H1 (cell line): ENCODE measurements around the gene CLIC3. TPM values are rescaled to one million over a fixed set of nuclear protein-coding genes. Genes with fewer than 3 reads are reported as not detected.

Source experiments
- CTCF ChIA-PET: fragments of 300-600 bp; sonication (Branson Sonifier 250); formaldehyde crosslinking; loops from one replicate; lab custom pipeline; 2021; ENCODE audit not compliant: partially characterized antibody; lab: Charles Lee
- POLR2A ChIA-PET: fragments of 300-600 bp; sonication (Branson Sonifier 250); formaldehyde crosslinking; loops from one replicate; lab custom pipeline; 2021; ENCODE audit warnings: inconsistent platforms; ENCODE audit not compliant: partially characterized antibody; lab: Charles Lee
- DNase-seq, 2 experiments: peaks; one replicate each; pipeline versions ENCODE4 v3.0.0 to v3.0.0-alpha.2; 2010 to 2022; ENCODE audit warnings: low spot score in 2 of 2, low read depth in 1 of 2, mixed read lengths in 1 of 2
- FAIRE-seq: peaks from 2 replicates; lab custom pipeline; 2011; peaks lifted over from hg19 to GRCh38; lab: Jason Lieb, UNC
- H2AFZ ChIP-seq: 2 replicates; pipeline ENCODE4 v1.8.1; 2012; ENCODE audit warnings: low read length, inconsistent platforms
- H2AK5ac ChIP-seq: 2 replicates; pipeline ENCODE4 v1.6.1; 2013; ENCODE audit warnings: low read depth, low read length
- H2BK120ac ChIP-seq: replicated peaks from 2 replicates; pipeline ENCODE3; 2013; ENCODE audit warnings: low read depth, low read length, inconsistent platforms
- H2BK12ac ChIP-seq: 2 replicates; pipeline ENCODE4 v1.6.1; 2013; ENCODE audit warnings: low read depth, low read length
- H2BK15ac ChIP-seq: 2 replicates; pipeline ENCODE4 v1.6.1; 2013; ENCODE audit warnings: low read length
- H2BK20ac ChIP-seq: 2 replicates; pipeline ENCODE4 v1.6.1; 2013; ENCODE audit warnings: low read length
- H2BK5ac ChIP-seq: 2 replicates; pipeline ENCODE4 v1.6.1; 2013; ENCODE audit warnings: low read depth, low read length
- H3K14ac ChIP-seq: 2 replicates; pipeline ENCODE4 v1.6.1; 2013; ENCODE audit warnings: inconsistent platforms; ENCODE audit not compliant: insufficient read length
- H3K18ac ChIP-seq: 2 replicates; pipeline ENCODE4 v1.6.1; 2013; ENCODE audit warnings: low read length; ENCODE audit errors: extremely low read depth
- H3K23ac ChIP-seq: 2 replicates; pipeline ENCODE4 v1.6.1; 2013; ENCODE audit warnings: inconsistent platforms; ENCODE audit not compliant: insufficient read length
- H3K23me2 ChIP-seq: 2 replicates; pipeline ENCODE4 v1.6.1; 2013; ENCODE audit warnings: low read depth, low read length
- H3K27ac ChIP-seq: 2 replicates; pipeline ENCODE4 v1.6.1; 2011; ENCODE audit warnings: low read depth, low read length, inconsistent platforms
- H3K27me3 ChIP-seq, 4 experiments: replicated peaks in 1 of 4; 1 replicate in 1 of 4; 2 replicates in 3 of 4; pipeline versions ENCODE4 v1.6.1 to v1.8.1; 2011 to 2013; ENCODE audit warnings: low read length in 3 of 4, mild to moderate bottlenecking in 3 of 4, inconsistent platforms in 2 of 4, mixed read lengths in 2 of 4, moderate library complexity in 1 of 4; ENCODE audit not compliant: control insufficient read depth in 3 of 4, insufficient read depth in 3 of 4; ENCODE audit errors: extremely low read depth in 1 of 4
- H3K36me3 ChIP-seq, 4 experiments: 2 replicates each; pipeline versions ENCODE4 v1.6.1 to v1.8.1; 2011 to 2013; ENCODE audit warnings: mild to moderate bottlenecking in 4 of 4, low read length in 3 of 4, moderate library complexity in 2 of 4, control low read depth in 1 of 4, inconsistent platforms in 1 of 4; ENCODE audit not compliant: insufficient read depth in 4 of 4, control insufficient read depth in 2 of 4
- H3K4ac ChIP-seq: replicated peaks from 2 replicates; pipeline ENCODE3; 2013; ENCODE audit warnings: low read length, low read depth, mixed read lengths, inconsistent platforms; ENCODE audit not compliant: insufficient read length
- H3K4me1 ChIP-seq, 4 experiments: replicated peaks in 1 of 4; 1 replicate in 1 of 4; 2 replicates in 3 of 4; pipeline versions ENCODE4 v1.6.1 to v1.8.1; 2011 to 2013; ENCODE audit warnings: low read length in 3 of 4, inconsistent platforms in 2 of 4, mixed read lengths in 1 of 4; ENCODE audit not compliant: insufficient read depth in 4 of 4, control insufficient read depth in 3 of 4
- H3K4me2 ChIP-seq, 2 experiments: 2 replicates each; pipeline versions ENCODE4 v1.6.1 to v1.8.1; 2011 to 2013; ENCODE audit warnings: low read depth in 2 of 2, low read length in 2 of 2, control low read depth in 1 of 2, inconsistent platforms in 1 of 2, mild to moderate bottlenecking in 1 of 2; ENCODE audit not compliant: insufficient read depth in 1 of 2
- H3K4me3 ChIP-seq, 4 experiments: fragments of 200-600, 300-600 bp in 1 of 4; sonication (generic), shearing (Covaris generic), sonication (Bioruptor Twin) in 1 of 4; 2 replicates each; pipeline versions ENCODE4 v1.5.1 to v1.8.1; 2011 to 2016; ENCODE audit warnings: low read length in 4 of 4, low read depth in 3 of 4, control low read depth in 2 of 4, inconsistent platforms in 2 of 4, mild to moderate bottlenecking in 2 of 4, mixed read lengths in 1 of 4, moderate library complexity in 1 of 4; ENCODE audit not compliant: insufficient read depth in 2 of 4; ENCODE audit errors: extremely low read depth in 1 of 4
- H3K56ac ChIP-seq: replicated peaks from 2 replicates; pipeline ENCODE3; 2013; ENCODE audit warnings: low read depth, mild to moderate bottlenecking, mixed read lengths, low read length, inconsistent platforms; ENCODE audit not compliant: insufficient read length
- H3K79me1 ChIP-seq: 2 replicates; pipeline ENCODE4 v1.6.1; 2013; ENCODE audit warnings: low read depth, low read length, control low read depth
- H3K79me2 ChIP-seq, 2 experiments: 2 replicates each; pipeline versions ENCODE4 v1.6.1 to v1.8.1; 2012 to 2013; ENCODE audit warnings: low read length in 2 of 2, mild to moderate bottlenecking in 2 of 2, inconsistent platforms in 1 of 2; ENCODE audit not compliant: insufficient read depth in 2 of 2, control insufficient read depth in 1 of 2
- H3K9ac ChIP-seq, 4 experiments: replicated peaks in 1 of 4; 1 replicate in 1 of 4; 2 replicates in 3 of 4; pipeline versions ENCODE4 v1.6.1 to v1.8.1; 2011 to 2013; ENCODE audit warnings: low read depth in 3 of 4, low read length in 3 of 4, control low read depth in 2 of 4, mild to moderate bottlenecking in 2 of 4, moderate library complexity in 2 of 4, inconsistent platforms in 1 of 4; ENCODE audit errors: extremely low read depth in 1 of 4
- H3K9me3 ChIP-seq, 2 experiments: 2 replicates each; pipeline versions ENCODE4 v1.6.1 to v1.8.1; 2012 to 2013; ENCODE audit warnings: mild to moderate bottlenecking in 2 of 2, moderate library complexity in 2 of 2, control low read depth in 1 of 2, inconsistent platforms in 1 of 2, low read depth in 1 of 2, low read length in 1 of 2, mixed read lengths in 1 of 2; ENCODE audit not compliant: insufficient read depth in 2 of 2
- H4K20me1 ChIP-seq, 2 experiments: replicated peaks in 1 of 2; 2 replicates each; pipeline versions ENCODE3 to v1.8.1; 2011 to 2013; ENCODE audit warnings: inconsistent platforms in 2 of 2, low read length in 2 of 2, mild to moderate bottlenecking in 1 of 2; ENCODE audit not compliant: insufficient read depth in 2 of 2, control insufficient read depth in 1 of 2
- H4K5ac ChIP-seq: 2 replicates; pipeline ENCODE4 v1.6.1; 2013; ENCODE audit warnings: low read length, low read depth, mixed read lengths, inconsistent platforms; ENCODE audit not compliant: insufficient read length
- H4K8ac ChIP-seq: 2 replicates; pipeline ENCODE4 v1.8.0; 2013; ENCODE audit warnings: mild to moderate bottlenecking, moderate library complexity, low read length, inconsistent platforms; ENCODE audit not compliant: insufficient read depth; ENCODE audit errors: extremely low read depth
- H4K91ac ChIP-seq: replicated peaks from 2 replicates; pipeline ENCODE3; 2013; ENCODE audit warnings: low read length, mixed read lengths, inconsistent platforms; ENCODE audit not compliant: insufficient read length
- CHD1 ChIP-seq: IDR thresholded peaks from 2 replicates; pipeline ENCODE4 v1.6.1; 2012; ENCODE audit warnings: low read depth, low read length, improper control_type of control experiment
- CTCF ChIP-seq, 3 experiments: IDR thresholded peaks; 1 replicate in 2 of 3; 2 replicates in 1 of 3; pipeline versions ENCODE4 v1.5.1 to v1.6.1; 2011; ENCODE audit warnings: low read length in 3 of 3, mild to moderate bottlenecking in 3 of 3, inconsistent platforms in 2 of 3, low read depth in 1 of 3, moderate library complexity in 1 of 3; ENCODE audit not compliant: insufficient read depth in 1 of 3; ENCODE audit errors: control extremely low read depth in 1 of 3
- EGR1 ChIP-seq: IDR thresholded peaks from 2 replicates; pipeline ENCODE4 v1.6.1; 2011; ENCODE audit warnings: low read depth, low read length, borderline replicate concordance
- EZH2 ChIP-seq: fragments of 200-600 bp; sonication (generic); IDR thresholded peaks from 2 replicates; pipeline ENCODE4 v1.7.1; 2012; ENCODE audit warnings: low read depth, mild to moderate bottlenecking, moderate library complexity, low read length, inconsistent platforms; ENCODE audit not compliant: severe bottlenecking
- HDAC2 ChIP-seq, 2 experiments: fragments of 300-600 bp in 1 of 2; sonication (generic) in 1 of 2; IDR thresholded peaks; 2 replicates each; pipeline ENCODE4 v1.6.1; 2011 to 2012; ENCODE audit warnings: low read depth in 2 of 2, low read length in 2 of 2, mild to moderate bottlenecking in 2 of 2, moderate library complexity in 2 of 2, borderline replicate concordance in 1 of 2, inconsistent platforms in 1 of 2
- JUN ChIP-seq: IDR thresholded peaks from 2 replicates; pipeline ENCODE4 v1.6.1; 2011; ENCODE audit warnings: low read depth, mild to moderate bottlenecking, improper control_type of control experiment, low read length
- JUND ChIP-seq: IDR thresholded peaks from 2 replicates; pipeline ENCODE4 v1.6.1; 2011; ENCODE audit warnings: mild to moderate bottlenecking, improper control_type of control experiment, low read length
- POLR2A ChIP-seq, 2 experiments: IDR thresholded peaks; 1 replicate in 1 of 2; 2 replicates in 1 of 2; pipeline ENCODE4 v1.6.1; 2011; ENCODE audit warnings: low read depth in 2 of 2, low read length in 2 of 2, mild to moderate bottlenecking in 2 of 2; ENCODE audit errors: control extremely low read depth in 1 of 2
- ZNF274 ChIP-seq: IDR thresholded peaks from 2 replicates; pipeline ENCODE4 v1.7.0; 2012; ENCODE audit warnings: low read length, borderline replicate concordance; ENCODE audit errors: extremely low read depth
- WGBS, 2 experiments: shearing (Covaris generic) in 1 of 2; methylation state at CpG; one replicate each; pipeline versions ENCODE4 v1.1.6 to v1.1.7; 2013 to 2015; ENCODE audit warnings: low lambda C conversion rate in 2 of 2, mixed read lengths in 2 of 2, inconsistent platforms in 1 of 2, low coverage in 1 of 2, missing lambda C conversion rate in 1 of 2; ENCODE audit not compliant: insufficient replicate concordance in 2 of 2, insufficient coverage in 1 of 2, insufficient read length in 1 of 2; ENCODE audit errors: extremely low coverage in 1 of 2, missing lambda C conversion rate in 1 of 2; 5-methylcytosine and 5-hydroxymethylcytosine counted together
- polyA plus RNA-seq, 7 experiments: library from polyadenylated mRNA; depleted of rRNA in 3 of 7; stranded (reverse) in 5 of 7; unstranded in 2 of 7; fragments of >200 nt in 5 of 7; fragments of 200-250 nt in 2 of 7; gene quantifications; 1 replicate in 5 of 7; 2 replicates in 1 of 7; 4 replicates in 1 of 7; pipeline versions ENCODE4 v1.2.1 to v1.2.3, GENCODE V29; 2011 to 2013; ENCODE audit warnings: missing spikeins in 2 of 7, mixed read lengths in 2 of 7
- total RNA-seq: library from RNA; stranded (reverse); fragmentation: NEBNext Ultra II Directional; extraction: Animal tissue kit (Norgen Biotek cat#: 25700); gene quantifications from 2 replicates; pipeline ENCODE4 v1.2.1, GENCODE V29; 2021

The CLIC3 gene
- total and polyA plus RNA-seq, 2 of the 8 experiments (the other 6 are each of a cell fraction or from before 2014, with no cell fraction given), result 0.12 TPM; not detected in 1

GRCh38 chr9:137032858-137033257 is 36.5 kb upstream of the CLIC3 start:
- Histone ChIP-seq H4K91ac (no peak overlapping the region), H2BK5ac (no peak overlapping the region), H3K4me3 (no peak overlapping the region), H2BK20ac (no peak overlapping the region), H3K79me1 (no peaks in the 10 kb centered on the region), H2AFZ (no peak overlapping the region), H4K5ac (no peak overlapping the region), H3K27me3 (peaks cover 0 to 11% (median 5%) of the 10 kb centered on the region in 4 experiments; a peak in 4 of 7 replicates), H2BK15ac (no peak overlapping the region), H3K56ac (no peak overlapping the region), H2BK12ac (no peak overlapping the region), H4K20me1 (peaks cover 2 to 5% of the 10 kb centered on the region in 2 experiments), H3K4me2 (no peak overlapping the region), H3K4ac (no peak overlapping the region), H3K27ac (no peak overlapping the region), H3K36me3 (no peaks in the 10 kb centered on the region), H3K14ac (no peak overlapping the region), H3K23me2 (peaks cover 4% of the 10 kb centered on the region; the same call in 1 of the 2 replicates), H3K23ac (no peak overlapping the region), H2BK120ac (no peak overlapping the region), H4K8ac (no peak overlapping the region), H2AK5ac (no peak overlapping the region), H3K4me1 (peaks cover 0 to 5% (median under 1%) of the 10 kb centered on the region in 4 experiments; a peak in 4 of 7 replicates), H3K9me3 (no peaks in the 10 kb centered on the region), H3K18ac (no peak overlapping the region), H3K9ac (no peak overlapping the region), H3K79me2 (no peaks in the 10 kb centered on the region)
- FAIRE-seq, result no peak
- WGBS, 2 experiments, result 88% methylated on average over 10 of the region's 10 CpGs; no CpG with 5 or more reads in 1 of the 2 experiments
- CTCF ChIA-PET, result interaction anchor here (0.7 to 4.9 kb wide), 8 partner anchors 7 to 262 kb away, joined by 3 to 65 read pairs (median 10); partner anchors contain the start of gene SAPCD2
- POLR2A ChIA-PET, result interaction anchor here (2.1 kb wide), 1 partner anchor 12 kb away, joined by 4 read pairs; no protein-coding TSS in a partner anchor
- DNase-seq, result no peak
- TF ChIP-seq JUND, result no peak
- TF ChIP-seq CTCF (IDR thresholded peaks at IDR 0.05; ENCODE audit: control extremely low read depth in 1 of 3, insufficient read depth in 1 of 3, low read depth in 1 of 3, low read length in 3 of 3), result no peak
- no peak for TF ChIP-seq JUN
- TF ChIP-seq HDAC2 (IDR thresholded peaks at IDR 0.05; ENCODE audit: borderline replicate concordance in 1 of 2, low read depth in 2 of 2, low read length in 2 of 2), result no peak
- TF ChIP-seq ZNF274, result no peak
- TF ChIP-seq CHD1, result no peak
- no peak for TF ChIP-seq EGR1
- TF ChIP-seq POLR2A (IDR thresholded peaks at IDR 0.05; ENCODE audit: control extremely low read depth in 1 of 2, low read depth in 2 of 2, low read length in 2 of 2), result no peak
- no peak for TF ChIP-seq EZH2
